HG02885 (cell line): ENCODE results near the gene FARP1.
"Not testable (repeated sequence)": the region's sequence is repeated elsewhere in the genome, so short reads cannot be mapped to it uniquely, and the experiment has no call there.

Experiments used
- ATAC-seq: cut with Tn5 transposase; IDR thresholded peaks from one replicate; pipeline ENCODE4 v1.9.1; 2021; ENCODE audit warnings: mild to moderate bottlenecking; ENCODE audit not compliant: unreplicated experiment, poor library complexity

Gene FARP1

GRCh38 chr13:98223741-98224140 lies 80.8 kb downstream of the FARP1 start:
- no peak for ATAC-seq

GRCh38 chr13:98224557-98224956 lies 81.7 kb downstream of the FARP1 start:
- ATAC-seq = no peak

- ATAC-seq = no peak
Observed at GRCh38 chr13:98225036-98225940, 82.4 kb downstream of the FARP1 start.

GRCh38 chr13:98226496-98226895 lies 83.6 kb downstream of the FARP1 start:
- no peak for ATAC-seq

- no peak for ATAC-seq
Observed at GRCh38 chr13:98228661-98229341, 85.9 kb downstream of the FARP1 start.

- not testable (repeated sequence) for ATAC-seq
Observed at GRCh38 chr13:98230762-98231161, 87.9 kb downstream of the FARP1 start.

- ATAC-seq = no peak
Observed at GRCh38 chr13:98232456-98232855, 89.6 kb downstream of the FARP1 start.

- ATAC-seq = no peak
Observed at GRCh38 chr13:98233127-98233526, 90.2 kb downstream of the FARP1 start.

GRCh38 chr13:98234348-98234747 lies 91.5 kb downstream of the FARP1 start:
- no peak for ATAC-seq

GRCh38 chr13:98236197-98236596 lies 93.3 kb downstream of the FARP1 start:
- no peak for ATAC-seq

- no peak for ATAC-seq
Observed at GRCh38 chr13:98237331-98237730, 94.4 kb downstream of the FARP1 start.

- no peak for ATAC-seq
Observed at GRCh38 chr13:98239162-98240076, 96.5 kb downstream of the FARP1 start.

GRCh38 chr13:98240135-98240534 lies 97.2 kb downstream of the FARP1 start:
- ATAC-seq = no peak

GRCh38 chr13:98240974-98241373 lies 98.1 kb downstream of the FARP1 start:
- no peak for ATAC-seq

- no peak for ATAC-seq
Observed at GRCh38 chr13:98241976-98242375, 99.1 kb downstream of the FARP1 start.

- ATAC-seq = no peak
Observed at GRCh38 chr13:98242403-98242802, 99.5 kb downstream of the FARP1 start.

- no peak for ATAC-seq
Observed at GRCh38 chr13:98243929-98244272, 101.0 kb downstream of the FARP1 start.

- no peak for ATAC-seq
Observed at GRCh38 chr13:98246538-98247172, 103.8 kb downstream of the FARP1 start.

- ATAC-seq = no peak
Observed at GRCh38 chr13:98251708-98252107, 108.8 kb downstream of the FARP1 start.

GRCh38 chr13:98252931-98253470 lies 110.1 kb downstream of the FARP1 start:
- no peak for ATAC-seq
